Breast epithelium (tissue), 3 donors: ENCODE data around the gene PNKD.

Experiments
- POLR2A ChIP-seq: fragments of 450-650 bp; IDR thresholded peaks from one replicate; pipeline ENCODE4 v1.6.1; 2016; ENCODE audit warnings: antibody characterized with exemption, mild to moderate bottlenecking, moderate library complexity
- TF ChIP-seq, protein P1 (sequence below), 3 donors: fragments of 450-650 bp; IDR thresholded peaks; one replicate each; pipeline ENCODE4 v1.5.1; 2016 to 2017; ENCODE audit warnings: antibody characterized with exemption in 3 of 3, mild to moderate bottlenecking in 3 of 3, moderate library complexity in 3 of 3

DNA sequence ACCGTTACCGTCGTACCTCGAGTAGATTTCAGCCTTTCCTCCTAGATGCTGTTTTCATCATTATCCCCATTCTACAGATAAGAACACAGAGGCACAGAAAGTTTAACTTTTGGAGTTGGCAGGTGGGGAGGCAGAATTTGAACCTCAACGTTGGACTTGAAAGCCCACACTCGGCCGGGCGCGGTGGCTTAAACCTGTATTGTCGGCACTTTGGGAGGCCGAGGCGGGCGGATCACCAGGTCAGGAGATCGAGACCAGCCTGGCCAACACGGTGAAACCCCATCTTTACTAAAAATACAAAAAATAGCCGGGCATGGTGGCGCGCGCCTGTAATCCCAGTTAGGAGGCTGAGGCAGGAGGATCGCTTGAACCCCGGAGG, 97.8 kb downstream of the PNKD start:
- TF ChIP-seq, protein P1, sequence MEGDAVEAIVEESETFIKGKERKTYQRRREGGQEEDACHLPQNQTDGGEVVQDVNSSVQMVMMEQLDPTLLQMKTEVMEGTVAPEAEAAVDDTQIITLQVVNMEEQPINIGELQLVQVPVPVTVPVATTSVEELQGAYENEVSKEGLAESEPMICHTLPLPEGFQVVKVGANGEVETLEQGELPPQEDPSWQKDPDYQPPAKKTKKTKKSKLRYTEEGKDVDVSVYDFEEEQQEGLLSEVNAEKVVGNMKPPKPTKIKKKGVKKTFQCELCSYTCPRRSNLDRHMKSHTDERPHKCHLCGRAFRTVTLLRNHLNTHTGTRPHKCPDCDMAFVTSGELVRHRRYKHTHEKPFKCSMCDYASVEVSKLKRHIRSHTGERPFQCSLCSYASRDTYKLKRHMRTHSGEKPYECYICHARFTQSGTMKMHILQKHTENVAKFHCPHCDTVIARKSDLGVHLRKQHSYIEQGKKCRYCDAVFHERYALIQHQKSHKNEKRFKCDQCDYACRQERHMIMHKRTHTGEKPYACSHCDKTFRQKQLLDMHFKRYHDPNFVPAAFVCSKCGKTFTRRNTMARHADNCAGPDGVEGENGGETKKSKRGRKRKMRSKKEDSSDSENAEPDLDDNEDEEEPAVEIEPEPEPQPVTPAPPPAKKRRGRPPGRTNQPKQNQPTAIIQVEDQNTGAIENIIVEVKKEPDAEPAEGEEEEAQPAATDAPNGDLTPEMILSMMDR (IDR thresholded peaks at IDR 0.05): no peak
- no peak for TF ChIP-seq POLR2A
